Measurements from ENCODE around the gene TAF1C.

Gene TAF1C

DNA sequence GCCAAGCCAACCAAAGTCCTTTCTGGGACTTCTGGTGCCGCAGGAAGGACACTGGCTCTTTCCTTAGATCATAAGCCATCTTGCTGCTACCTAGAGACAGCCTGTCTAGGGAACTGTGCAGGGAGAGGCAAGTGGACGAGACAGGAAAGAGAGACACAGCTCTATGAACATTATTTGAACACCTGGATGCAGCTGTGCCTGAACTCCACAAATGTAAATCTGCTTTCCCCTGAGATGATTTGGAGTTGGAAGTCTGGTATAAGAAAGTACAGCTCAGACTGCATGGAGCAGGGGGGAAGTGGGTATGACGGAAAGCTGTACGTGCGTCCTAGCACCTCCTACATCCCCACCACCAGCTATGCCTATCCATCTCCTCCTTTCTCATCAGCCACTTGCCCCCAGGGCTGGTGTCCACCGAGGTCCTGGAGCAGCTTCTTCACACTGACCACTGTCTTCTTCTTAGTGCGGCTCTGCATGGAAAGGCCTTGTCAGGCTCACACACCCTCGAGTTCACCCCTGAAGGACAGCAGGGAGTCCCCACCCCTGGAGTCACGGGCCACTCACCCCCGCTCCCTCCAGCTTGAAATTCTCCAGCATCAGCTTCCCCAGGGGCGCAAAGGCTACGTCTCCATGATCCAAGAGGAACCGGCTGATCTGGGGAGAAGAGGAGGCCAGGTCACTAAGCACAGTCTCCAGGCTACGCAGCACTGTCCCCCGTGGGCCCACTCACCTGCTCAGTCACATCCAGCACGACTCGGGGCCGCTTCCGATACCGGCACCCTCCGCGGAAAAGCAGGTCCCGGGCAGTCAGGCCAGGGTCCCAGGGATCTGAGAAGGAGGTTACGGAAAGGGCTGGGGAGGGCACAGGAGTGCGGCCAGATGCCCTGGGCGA lies 3.9 kb downstream of the TAF1C start:
- no peak for DNase-seq

DNA sequence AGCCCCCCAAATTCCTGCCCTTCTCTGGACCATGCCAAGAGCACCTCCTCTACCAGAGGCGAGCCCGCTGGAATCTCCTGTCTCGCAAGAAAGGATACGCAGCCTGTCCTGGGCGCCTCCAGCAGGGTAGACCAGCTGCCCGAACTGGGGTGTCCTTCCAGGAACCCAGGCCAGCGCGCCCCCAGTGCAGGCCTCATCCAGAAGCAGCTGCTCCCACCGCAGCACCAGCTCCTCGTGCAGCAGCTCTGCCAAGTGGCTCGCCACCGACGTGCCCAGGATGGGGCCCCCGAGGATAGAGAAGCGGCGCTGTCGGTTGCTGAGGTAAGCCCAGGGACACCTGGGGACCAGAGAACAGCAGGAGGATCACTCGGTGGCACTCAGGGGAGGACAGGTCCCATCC lies 4.8 kb downstream of the TAF1C start:
- DNase-seq: no peak

DNA sequence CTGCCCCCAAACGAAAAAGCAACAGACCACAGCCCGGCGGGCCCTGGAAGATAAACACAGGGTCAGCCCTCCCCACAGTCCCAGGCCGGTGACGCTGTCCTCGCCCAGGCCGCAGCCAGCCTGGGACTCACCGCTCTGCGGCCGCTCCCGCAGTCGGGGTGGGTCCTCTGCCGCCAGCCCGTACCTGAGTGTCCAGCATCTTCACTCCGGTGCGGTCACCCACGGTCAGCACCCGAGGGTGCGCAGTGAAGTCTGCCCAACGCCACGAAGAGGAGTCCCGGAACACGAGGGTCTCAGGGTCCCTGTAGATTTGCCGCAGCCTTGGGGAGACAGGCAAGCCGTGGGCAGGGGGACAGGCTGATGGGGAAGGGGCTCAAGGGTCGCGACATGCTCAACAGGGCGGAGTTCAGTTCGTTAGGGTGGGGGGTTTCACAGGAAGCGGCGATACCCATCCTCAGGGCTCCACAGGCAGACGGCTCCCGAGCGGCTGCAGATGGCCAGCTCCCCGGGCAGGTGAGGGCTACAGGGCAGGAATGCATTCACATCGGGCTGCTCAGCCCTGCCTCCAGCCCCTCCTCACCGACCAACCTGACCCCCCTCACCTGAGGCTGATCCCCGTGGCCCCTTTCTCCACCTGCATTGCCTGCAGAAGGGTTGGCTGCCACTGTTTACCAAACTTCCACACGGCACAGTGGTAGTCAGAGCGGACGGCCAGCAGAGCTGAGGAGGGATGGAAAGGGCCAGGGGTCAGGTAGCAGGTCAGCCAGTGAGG lies 5.5 kb downstream of the TAF1C start:
- no peak for DNase-seq

DNA sequence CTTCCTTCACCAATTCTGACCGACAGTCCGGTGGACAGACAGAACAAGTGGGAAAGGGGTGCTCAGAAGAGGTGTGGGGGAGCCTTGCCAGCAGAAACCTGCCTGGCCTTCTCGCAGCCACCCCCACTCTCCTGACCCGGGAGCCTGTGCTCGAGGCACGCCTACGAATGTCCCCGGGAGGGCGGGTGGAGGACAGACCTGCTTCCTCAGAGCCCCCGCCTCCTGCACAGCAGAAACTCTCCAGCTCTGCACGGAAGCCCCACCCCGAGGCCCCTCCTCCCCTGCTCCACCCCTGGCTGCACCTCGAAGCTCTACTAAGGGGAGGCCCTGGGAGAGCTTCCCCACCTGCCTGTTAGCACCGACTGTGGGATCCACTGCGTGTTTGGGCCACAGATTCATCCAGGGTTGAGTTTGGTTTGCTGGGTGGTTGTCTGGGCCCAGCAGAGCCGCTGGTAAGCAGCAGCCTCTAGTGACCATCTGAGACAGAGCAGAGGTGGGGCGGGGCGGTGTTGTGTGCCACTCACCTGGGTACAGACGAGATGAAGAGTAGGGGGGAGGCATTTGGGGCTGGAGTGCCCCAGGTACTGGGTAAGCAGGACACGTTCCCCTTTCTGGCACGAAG lies 6.2 kb downstream of the TAF1C start:
- no peak for DNase-seq

DNA sequence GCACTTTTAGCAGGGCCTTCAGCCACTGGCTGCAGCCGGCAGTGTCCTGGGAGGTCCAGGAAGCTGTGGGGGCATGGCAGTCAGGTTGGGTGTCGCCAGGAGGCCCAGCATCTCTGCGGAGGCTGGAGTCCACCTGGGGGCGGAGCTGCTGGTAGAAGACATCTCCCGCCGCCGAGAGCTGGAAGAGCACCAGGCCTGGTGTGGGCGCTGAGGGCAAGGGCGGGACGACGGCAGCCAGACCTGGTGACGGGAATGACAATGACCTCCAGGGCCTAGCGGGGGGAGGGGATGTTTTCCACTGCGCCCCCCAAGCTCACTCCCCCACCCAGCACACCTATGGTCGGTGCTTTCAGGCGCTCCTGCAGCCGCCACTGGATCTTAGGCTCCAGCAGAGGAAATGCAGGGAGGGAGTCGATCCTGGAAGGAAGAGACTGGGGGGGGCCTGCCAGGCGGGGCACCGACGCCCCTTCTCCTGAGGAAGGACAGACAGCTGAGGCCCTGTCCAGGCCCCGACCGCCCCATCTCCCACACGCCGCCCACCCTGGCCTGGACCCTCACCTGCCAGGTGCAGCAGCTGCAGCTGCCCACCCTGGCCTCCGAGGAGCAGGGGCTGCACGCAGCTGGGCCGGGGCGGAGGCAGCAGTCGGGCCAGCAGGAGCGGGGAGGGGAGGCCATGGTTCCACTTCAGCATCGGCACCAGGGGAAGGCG lies 7.1 kb downstream of the TAF1C start:
- no peak for DNase-seq

DNA sequence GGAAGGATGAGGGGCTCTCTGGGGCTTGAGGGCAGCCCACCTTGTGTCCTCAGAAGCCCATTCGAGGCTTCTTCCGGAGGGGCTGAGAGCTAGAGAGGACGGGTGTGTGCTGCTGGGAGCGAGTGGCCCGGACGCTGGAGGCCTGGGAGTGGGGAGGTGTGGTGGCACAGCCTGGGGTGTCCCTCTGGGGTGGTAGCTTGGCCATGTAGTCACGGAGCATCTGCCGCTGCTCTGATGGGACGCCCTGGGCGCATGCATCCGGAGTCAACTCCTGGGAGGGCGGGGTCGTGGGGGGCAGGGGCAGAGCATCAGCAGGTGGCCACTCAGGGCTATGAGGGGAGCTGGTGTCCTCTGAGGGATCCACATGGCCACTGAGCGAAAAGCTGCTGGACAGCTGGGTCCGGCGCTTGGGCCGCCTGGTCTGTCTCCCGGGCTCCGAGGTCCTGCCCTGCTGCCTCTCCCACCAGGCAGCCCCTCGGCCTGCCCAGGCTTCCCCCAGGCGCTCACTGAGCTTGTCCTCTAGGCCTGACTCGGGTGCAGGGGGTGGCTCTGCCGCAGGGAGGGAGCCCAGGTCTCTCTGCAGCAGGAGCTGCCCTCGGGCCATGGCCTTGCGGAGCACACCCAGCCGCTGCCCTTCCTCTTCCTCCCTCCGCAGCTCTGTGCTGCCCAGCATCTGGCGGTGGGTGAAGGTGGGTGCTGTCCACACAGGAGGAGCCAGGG lies 7.8 kb downstream of the TAF1C start:
- DNase-seq: no peak

DNA sequence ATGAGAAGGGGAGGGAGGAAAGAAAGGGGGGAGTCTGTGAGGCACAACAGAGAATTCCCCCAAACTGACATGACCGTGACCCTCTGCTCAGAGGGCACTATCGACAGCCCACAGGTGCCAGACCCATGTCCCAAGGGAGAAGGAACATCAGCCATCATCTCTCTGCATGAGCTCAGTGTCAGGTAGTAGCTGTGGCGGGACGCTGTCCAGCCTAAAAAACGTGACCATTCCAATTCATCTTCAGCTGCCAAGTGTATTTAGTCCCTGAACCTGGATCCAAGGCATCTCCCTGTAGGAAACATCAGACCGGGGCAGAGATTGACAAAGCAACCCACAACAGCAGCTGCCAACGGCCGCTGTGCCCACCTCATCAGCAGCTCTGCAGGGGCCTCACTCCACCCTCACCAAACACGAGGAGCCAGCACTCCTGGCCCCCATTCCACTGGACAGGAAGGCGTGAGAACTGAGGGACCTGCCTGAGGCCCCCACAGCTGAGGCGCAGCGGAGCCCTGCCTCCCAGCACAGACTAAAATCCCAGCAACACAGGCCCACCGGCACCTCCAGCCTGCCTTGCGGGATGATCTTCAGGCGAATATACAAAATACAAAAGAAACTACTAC lies 8.6 kb downstream of the TAF1C start:
- no peak for DNase-seq

DNA sequence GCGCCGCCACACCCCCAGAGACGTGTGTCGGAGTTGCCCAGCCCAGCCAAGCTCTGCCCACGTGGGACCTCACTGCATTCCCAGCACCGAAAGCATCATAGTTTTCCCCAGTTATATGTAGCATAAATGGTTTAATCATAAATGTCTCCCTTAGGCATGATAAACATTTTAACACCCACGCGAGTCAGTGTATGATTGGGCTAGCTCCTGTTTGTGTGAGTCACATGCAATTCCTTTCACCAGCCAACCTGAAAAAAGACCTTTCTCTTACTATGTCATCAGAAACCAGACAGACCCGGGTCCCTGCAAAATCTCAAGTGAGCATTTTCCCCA lies 9.2 kb downstream of the TAF1C start:
- no peak for DNase-seq

DNA sequence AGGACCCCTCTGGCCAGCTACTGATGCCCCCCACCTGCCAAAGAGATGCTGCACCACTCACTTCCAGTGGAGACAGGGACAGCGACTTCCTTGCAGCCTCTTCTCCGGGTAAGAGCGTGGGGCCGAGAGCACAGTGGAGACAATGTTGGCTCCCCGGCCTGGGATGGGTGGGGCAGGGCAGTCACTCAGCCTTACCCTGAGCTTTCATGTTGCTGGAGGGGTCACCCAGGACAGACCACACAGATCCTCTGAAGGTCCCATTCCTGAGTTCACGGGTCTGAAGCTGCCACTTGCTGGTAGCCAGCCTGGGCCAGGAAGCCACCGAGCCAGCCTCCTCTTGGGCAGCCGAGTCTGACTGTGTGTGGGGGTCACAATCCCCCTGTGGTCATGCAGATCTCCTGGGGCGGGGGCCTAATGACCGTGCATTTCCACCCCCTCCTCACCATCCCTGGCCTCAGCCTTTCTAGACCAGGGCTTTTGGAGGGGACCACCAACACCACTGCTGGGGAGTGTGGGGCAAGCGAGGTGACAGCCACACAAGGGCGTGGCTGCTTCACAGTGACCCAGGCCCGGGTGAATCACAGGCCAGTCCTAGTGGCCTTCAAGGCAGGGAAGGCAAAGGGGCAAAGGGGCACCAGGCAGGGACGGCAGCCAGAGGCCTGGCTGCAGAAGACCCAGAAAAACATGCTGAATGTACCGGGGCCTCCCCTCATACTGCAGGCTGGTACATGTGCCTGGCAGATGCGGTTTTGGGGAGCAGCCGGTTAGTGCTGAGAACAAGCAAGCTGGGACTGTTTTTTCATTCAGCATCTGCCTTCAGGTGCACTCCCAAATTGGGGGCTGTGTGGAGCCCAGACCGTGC lies 10.4 kb downstream of the TAF1C start:
- DNase-seq: no peak

DNA sequence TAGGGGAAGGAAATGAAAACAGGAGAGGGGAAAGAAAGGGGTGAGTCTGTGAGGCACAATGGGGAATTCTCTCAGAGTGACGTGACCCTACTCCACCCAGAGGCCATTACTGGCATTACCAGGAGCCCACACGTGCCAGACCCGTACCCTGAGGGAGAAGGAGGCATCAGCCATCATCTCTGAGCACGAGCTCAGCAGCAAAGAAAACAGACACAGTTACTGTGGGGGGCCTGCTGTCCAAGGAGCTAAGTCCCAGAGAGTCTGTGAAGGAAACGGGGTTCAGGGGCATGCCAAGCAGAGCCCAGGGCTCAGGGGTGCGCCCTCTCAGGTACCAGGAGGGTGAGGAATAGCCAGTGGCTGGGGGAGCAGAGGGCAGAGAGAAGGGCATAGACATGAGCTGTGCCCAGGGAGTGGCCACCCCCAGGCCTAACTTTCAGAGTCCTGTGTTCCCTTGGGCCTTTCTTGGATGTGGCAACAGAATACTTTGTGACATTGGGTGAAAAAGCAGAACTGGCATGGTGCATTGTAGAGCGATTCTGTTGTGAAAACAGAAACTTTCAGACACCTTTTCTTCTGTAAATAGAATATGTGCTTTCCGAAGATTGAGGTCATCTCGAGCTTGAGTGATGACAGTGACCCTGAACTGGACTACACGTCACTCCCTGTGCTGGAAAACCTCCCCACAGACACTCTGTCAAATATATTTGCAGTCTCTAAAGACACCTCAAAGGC lies 11.3 kb downstream of the TAF1C start:
- peak in 6 of 14 donors; percentile 5 to 37 (median 18) for DNase-seq

DNA sequence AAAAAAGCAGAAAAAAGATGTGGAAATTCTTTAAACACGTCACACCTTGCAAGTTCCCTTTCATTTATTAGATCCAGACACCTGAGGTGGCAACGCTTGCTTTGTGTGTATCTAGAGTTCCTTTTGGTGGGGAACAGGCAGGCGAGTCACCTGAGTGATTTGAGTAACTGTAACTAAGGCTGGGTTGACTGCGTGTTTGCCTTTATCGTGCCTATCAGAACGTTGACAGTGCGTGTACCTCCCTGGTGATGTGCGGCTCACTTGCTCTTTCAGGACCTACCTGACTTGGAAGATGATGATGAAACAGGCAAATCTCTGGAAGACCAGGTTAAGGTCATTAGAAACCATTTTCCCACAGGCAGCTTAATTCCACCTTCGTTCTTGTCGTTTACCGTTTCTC lies 12.5 kb downstream of the TAF1C start:
- no peak for DNase-seq

DNA sequence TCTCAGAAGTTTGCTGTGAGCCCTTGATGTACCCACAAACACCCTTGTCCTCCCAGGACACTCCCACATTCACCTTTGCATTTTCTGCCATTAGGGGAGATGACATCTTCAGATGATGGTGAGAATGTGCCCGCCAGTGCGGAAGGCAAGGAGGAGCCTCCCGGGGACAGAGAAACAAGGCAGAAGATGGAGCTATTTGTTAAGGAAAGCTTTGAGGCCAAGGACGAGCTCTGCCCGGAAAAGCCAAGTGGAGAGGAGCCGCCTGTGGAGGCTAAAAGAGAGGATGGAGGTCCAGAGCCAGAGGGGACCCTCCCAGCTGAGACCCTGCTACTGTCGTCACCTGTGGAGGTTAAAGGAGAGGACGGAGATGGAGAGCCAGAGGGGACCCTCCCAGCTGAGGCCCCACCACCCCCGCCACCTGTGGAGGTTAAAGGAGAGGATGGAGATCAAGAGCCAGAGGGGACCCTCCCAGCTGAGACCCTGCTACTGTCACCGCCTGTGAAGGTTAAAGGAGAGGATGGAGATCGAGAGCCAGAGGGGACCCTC lies 17.0 kb downstream of the TAF1C start:
- DNase-seq: no peak

DNA sequence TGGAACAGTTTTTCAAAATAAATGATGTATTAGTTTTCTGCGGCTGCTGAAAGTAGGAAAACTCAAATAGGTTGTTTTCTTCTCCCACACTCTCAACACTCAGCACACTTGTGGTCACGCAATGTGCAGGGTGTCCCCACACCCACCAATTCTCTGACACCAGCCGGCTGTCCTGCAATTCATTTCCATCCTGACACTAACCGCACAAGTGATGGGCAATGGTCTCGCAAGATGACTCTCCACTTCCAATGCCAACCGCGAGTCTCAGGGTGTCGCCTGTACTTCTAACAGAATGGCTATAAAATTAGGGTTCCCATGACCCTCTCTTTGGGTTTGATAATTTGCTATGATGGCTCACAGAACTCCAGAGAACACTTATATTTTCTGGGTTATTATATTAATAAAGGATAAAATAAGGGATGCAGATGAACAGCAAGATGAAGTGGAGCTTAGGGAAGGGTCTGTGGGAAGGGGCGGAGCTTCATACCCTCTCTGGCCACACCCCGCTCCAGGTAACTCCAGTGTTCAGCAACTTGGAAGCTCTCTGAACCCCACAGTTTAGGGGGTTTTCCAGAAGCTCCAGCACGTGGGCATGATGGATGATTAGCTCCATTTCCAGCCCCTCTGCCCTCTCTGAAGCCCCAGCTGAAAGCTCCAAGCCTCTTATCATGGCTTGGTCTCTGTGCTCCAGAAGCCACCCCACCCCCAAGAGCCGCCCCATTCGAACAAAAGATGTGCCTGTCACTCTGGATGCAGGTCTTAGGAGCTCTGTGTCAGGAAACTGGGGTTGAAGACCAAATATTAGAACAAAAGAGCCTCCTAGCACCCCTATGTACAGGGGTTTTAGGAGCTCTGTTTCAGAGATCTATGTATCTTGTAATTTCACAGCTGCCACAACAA lies 19.8 kb downstream of the TAF1C start:
- no peak for DNase-seq

DNA sequence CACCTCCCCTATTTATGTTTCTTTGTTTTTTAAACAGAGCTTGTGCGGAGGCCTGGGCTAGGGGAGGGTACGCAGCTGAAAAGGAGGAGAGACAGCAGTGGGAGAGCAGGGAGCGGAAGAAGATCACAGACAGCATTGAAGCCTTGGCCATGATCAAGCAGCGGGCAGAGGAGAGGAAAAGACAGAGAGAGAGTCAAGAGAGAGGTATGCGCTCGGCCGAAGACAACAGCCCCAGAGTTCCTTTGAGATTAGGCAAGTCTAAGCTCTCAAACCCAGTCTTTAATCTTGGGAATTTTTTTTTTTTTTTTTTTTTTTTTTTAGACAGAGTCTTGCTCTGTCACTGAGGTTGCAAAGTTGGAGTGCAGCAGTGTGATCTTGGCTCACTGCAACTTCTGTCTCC lies 21.1 kb downstream of the TAF1C start:
- DNase-seq: no peak

DNA sequence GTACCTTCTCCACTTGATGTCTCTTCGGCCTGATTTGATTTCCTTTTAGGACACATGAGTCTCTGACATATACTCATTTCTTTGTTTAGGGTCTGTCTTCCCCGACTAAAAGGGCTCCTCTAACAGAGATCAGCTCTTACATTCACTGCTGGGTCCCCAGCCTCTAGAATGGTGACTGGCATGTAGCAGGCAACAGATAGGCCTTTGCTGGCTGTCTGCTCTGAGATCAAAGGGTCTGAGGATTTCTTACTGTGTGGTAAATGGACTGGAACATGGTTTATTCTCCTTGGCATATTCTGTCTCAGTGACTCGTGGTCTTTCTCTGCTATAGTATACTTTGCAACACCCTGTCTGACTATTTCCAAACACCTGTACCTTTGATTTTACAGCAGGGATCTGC lies 25.1 kb downstream of the TAF1C start:
- DNase-seq: no peak

DNA sequence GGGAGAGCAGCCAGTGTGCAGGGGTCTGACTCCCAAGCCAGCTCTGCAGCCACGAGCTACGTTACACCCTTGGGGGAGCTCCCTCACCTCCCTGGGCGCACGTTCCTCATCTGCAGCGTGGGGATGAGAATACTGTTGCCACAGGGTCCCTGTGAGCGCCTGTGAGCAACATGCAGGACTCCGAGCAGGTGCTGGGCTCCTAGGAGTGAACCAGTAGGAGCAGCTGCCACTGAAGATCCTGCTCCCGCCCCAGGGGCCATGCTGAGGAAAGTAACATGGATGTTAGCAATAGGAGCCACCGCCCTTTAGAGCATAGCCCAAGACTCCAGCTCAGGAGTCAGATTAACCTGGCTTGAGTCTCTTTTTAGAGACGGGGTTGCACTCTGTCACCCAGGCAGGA lies 25.8 kb downstream of the TAF1C start:
- no peak for DNase-seq

DNA sequence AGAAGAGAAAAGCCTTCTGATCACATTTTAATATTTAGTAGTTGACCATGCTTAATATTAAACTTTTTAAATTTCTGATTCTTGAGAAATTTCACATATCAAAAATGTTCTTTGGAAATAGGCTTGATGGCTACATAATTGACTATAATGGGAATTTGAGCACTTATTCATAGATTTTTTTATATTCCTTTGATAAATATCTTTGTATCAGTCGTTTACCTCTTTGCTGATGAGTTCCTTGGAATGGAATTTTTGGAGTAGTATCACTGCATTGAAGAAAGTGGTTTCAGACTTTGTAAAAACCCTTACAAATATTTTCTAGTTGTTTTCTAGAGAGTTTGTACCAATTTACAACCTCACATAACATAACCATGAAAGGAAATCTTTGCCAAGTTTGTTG lies 27.1 kb downstream of the TAF1C start:
- DNase-seq: no peak

DNA sequence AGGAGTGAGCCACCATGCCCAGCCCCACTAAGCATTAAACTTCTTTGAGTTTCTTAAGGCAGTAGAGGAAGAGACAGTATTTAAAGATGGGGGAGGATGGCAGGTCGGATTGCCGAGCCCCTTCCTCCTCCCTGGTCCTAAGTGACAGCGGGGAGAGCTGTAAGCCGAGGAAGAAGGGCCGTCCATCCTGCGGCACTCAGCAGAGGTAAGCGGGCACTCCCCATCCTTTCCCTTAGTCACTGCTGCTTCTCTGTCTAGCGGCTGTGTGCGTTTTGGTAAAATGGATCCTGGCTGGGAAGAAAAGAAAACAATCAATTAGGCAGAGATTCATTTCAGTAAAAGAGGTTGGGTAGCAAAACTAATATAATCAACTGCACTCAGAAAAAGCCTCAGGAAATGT lies 27.9 kb downstream of the TAF1C start:
- DNase-seq: no peak

DNA sequence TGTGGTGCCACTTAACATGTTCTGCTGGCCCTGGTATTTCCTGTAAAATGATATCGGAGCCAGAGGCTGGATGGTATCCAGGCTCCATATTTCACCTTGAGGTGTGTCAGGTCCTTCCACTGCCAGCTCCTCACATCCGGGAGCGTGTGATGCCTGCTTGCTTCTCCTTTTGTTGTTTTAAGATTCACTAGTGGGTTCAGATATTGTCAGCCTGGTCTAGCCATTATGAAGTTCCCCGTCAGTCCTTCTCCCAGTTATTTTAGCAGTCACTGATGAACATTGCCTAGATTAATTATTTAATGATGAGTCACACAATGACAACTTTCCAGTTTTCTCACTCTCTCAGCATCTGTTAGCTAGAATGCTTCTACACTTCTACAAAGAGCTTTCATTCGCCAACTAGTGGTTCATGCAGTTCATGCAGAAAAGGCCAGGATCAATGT lies 30.5 kb downstream of the TAF1C start:
- no peak for DNase-seq

Data from C1 segment of cervical spinal cord (tissue), 14 donors.